Gastroesophageal sphincter (tissue), 4 donors: ENCODE results near the gene TSHR. TPM values are rescaled to one million over a fixed set of nuclear protein-coding genes. Genes with fewer than 3 reads are reported as not detected.

Source experiments
- ATAC-seq: fragments of 150-250 bp; one replicate; pipeline ENCODE4 v1.9.1; 2016; ENCODE audit warnings: mild to moderate bottlenecking, moderate library complexity
- H3K27ac ChIP-seq, 4 donors: fragments of 200-600 bp; sonication (generic) in 3 of 4; 1 replicate in 3 of 4; 2 replicates in 1 of 4; pipeline ENCODE4 v1.5.1; 2016 to 2019
- H3K27me3 ChIP-seq: fragments of 200-600 bp; sonication (generic); one replicate; pipeline ENCODE4 v1.5.1; 2019
- H3K36me3 ChIP-seq, 2 donors: fragments of 200-600 bp; sonication (generic); one replicate each; pipeline ENCODE4 v1.5.1; 2019; ENCODE audit warnings: control low read depth in 1 of 2
- H3K4me1 ChIP-seq, 3 donors: fragments of 200-600 bp; sonication (generic); 1 replicate in 2 of 3; 2 replicates in 1 of 3; pipeline ENCODE4 v1.5.1; 2016 to 2019; ENCODE audit warnings: control low read depth in 2 of 3
- H3K4me3 ChIP-seq, 2 donors: fragments of 200-600 bp; sonication (generic); one replicate each; pipeline ENCODE4 v1.5.1; 2019; ENCODE audit warnings: mild to moderate bottlenecking in 1 of 2, moderate library complexity in 1 of 2
- H3K9me3 ChIP-seq, 3 donors: fragments of 200-600 bp; sonication (generic); one replicate each; pipeline ENCODE4 v1.5.1; 2017 to 2019; ENCODE audit warnings: control low read depth in 2 of 3
- EP300 ChIP-seq: sonication (generic); formaldehyde crosslinking; IDR thresholded peaks from one replicate; pipeline ENCODE4 v1.6.1; 2017; ENCODE audit warnings: antibody characterized with exemption, mild to moderate bottlenecking
- POLR2A ChIP-seq, 2 donors: fragments of 450-650 bp; IDR thresholded peaks; one replicate each; pipeline ENCODE4 v1.6.1; 2017; ENCODE audit warnings: antibody characterized with exemption in 2 of 2, mild to moderate bottlenecking in 2 of 2, moderate library complexity in 1 of 2
- POLR2AphosphoS5 ChIP-seq: sonication (generic); formaldehyde crosslinking; IDR thresholded peaks from one replicate; pipeline ENCODE4 v1.6.1; 2017; ENCODE audit warnings: antibody characterized with exemption
- WGBS, 2 donors: methylation state at CpG; one replicate each; pipeline ENCODE4 v1.1.5; 2018; ENCODE audit warnings: low coverage in 1 of 2; 5-methylcytosine and 5-hydroxymethylcytosine counted together
- total RNA-seq, 4 donors: library from RNA; depleted of rRNA; stranded (reverse); fragments of >200 nt; gene quantifications; one replicate each; pipeline ENCODE4 v1.1.0, GENCODE V29; 2016
- TF ChIP-seq, protein P1 (sequence below), 4 experiments: fragments of 200-600 bp in 2 of 4; fragments of 450-650 bp in 2 of 4; sonication (generic) in 1 of 4; IDR thresholded peaks; one replicate each; pipeline ENCODE4 v1.5.1; 2017 to 2019; ENCODE audit warnings: antibody characterized with exemption in 4 of 4, mild to moderate bottlenecking in 2 of 4, moderate library complexity in 2 of 4

TSHR gene
- total RNA-seq, 4 donors from 2014 or later = 0.08 TPM; not detected in 3

DNA sequence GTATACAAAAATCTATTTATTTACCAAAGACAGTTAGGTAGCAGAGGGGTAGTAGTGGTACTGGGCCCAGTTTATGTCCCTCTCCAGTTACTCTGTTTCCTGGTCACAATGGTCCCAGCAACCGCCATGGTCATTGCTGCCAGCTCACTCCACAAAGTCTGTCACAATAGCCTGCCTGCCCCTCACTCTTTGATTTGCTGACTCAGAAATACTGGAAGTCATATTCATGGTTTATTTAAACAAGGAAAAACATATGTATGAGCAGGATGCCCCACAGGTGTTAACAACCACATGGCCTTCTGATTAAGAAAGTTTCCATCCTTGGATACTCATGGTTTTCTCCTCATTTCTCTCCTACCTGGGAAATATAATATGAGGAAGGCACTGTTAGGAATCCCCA, 49.2 kb downstream of the TSHR start:
- H3K9me3 ChIP-seq = no peaks in the 10 kb centered on the region
- no peak overlapping the region for H3K4me3 ChIP-seq
- TF ChIP-seq, protein P1, sequence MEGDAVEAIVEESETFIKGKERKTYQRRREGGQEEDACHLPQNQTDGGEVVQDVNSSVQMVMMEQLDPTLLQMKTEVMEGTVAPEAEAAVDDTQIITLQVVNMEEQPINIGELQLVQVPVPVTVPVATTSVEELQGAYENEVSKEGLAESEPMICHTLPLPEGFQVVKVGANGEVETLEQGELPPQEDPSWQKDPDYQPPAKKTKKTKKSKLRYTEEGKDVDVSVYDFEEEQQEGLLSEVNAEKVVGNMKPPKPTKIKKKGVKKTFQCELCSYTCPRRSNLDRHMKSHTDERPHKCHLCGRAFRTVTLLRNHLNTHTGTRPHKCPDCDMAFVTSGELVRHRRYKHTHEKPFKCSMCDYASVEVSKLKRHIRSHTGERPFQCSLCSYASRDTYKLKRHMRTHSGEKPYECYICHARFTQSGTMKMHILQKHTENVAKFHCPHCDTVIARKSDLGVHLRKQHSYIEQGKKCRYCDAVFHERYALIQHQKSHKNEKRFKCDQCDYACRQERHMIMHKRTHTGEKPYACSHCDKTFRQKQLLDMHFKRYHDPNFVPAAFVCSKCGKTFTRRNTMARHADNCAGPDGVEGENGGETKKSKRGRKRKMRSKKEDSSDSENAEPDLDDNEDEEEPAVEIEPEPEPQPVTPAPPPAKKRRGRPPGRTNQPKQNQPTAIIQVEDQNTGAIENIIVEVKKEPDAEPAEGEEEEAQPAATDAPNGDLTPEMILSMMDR (IDR thresholded peaks at IDR 0.05) = no peak
- TF ChIP-seq POLR2A (IDR thresholded peaks at IDR 0.05) = no peak
- no peak for TF ChIP-seq POLR2AphosphoS5
- no peak for TF ChIP-seq EP300
- WGBS, 2 donors = 60 to 89% methylated on average over 1 of the region's 1 CpG
- no peaks in the 10 kb centered on the region for H3K36me3 ChIP-seq
- no peak for ATAC-seq
- no peaks in the 10 kb centered on the region for H3K4me1 ChIP-seq
- no peaks in the 10 kb centered on the region for H3K27me3 ChIP-seq
- no peak overlapping the region for H3K27ac ChIP-seq

DNA sequence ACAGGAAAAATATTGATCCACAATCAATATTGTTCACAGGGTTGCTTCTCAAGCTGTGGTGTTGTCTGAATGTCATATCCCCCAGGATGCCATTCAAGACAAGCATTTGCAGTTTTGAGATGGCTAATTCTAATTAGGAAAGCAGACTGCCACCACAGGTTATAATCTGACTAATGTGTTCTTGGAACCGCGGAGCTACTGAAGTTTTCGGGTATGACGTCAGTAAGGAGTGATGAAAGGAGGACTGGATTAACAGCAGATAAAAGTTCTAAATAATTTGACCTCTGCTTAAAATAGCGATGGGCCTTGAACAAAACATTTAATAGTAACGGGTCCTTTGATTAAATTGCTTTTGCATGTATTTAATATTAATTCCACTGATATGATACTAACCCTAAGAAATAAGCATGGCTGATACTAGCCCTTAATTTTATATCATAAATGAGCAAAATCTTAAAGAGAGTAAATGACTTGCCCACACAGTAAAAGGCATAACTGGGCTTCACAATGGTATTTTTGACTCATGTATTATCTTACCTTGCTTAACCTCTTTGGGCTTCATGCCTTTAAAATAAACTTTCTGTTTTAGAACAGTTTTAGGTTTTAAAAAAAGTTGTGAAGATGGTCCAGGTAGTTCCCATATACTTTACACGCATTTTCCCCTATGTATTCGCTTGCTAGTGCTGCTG, 50.3 kb downstream of the TSHR start:
- WGBS, 2 donors = 81 to 94% methylated on average over 8 of the region's 8 CpGs
- H3K4me1 ChIP-seq = no peaks in the 10 kb centered on the region
- no peak for ATAC-seq
- H3K4me3 ChIP-seq = no peak overlapping the region
- H3K9me3 ChIP-seq = no peaks in the 10 kb centered on the region
- H3K27ac ChIP-seq = no peak overlapping the region
- no peaks in the 10 kb centered on the region for H3K36me3 ChIP-seq
- H3K27me3 ChIP-seq = no peaks in the 10 kb centered on the region
- no peak for TF ChIP-seq POLR2AphosphoS5
- TF ChIP-seq POLR2A (IDR thresholded peaks at IDR 0.05) = no peak
- TF ChIP-seq EP300 = no peak
- TF ChIP-seq, protein P1 (IDR thresholded peaks at IDR 0.05) = no peak

DNA sequence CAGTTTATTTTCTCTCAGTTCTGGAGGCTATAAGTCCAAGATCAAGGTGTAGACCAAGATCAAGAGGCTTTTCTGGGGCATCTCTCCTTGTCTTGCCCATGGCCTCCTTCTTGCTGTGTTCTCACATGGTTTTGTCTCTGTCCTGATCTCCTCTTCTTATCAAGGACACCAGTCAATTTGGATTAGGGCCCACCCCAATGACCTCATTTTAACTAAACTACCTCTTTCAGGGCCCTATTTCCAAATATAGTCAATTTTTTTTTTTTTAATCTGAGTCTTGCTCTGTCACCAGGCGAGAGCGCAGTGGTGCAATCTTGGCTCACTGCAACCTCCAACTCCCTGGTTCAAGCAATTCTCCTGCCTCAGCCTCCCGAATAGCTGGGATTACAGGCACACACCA, 50.8 kb downstream of the TSHR start:
- TF ChIP-seq POLR2A (IDR thresholded peaks at IDR 0.05) (no peak), EP300 (no peak), POLR2AphosphoS5 (no peak)
- TF ChIP-seq, protein P1 (IDR thresholded peaks at IDR 0.05) = no peak
- H3K4me1 ChIP-seq = no peaks in the 10 kb centered on the region
- H3K27ac ChIP-seq = no peak overlapping the region
- 82% methylated on average over 3 of the region's 3 CpGs; no CpG with 5 or more reads in 1 of the 2 donors for WGBS, 2 donors
- no peak for ATAC-seq
- H3K27me3 ChIP-seq = no peaks in the 10 kb centered on the region
- no peaks in the 10 kb centered on the region for H3K9me3 ChIP-seq
- H3K36me3 ChIP-seq = no peaks in the 10 kb centered on the region
- H3K4me3 ChIP-seq = no peak overlapping the region

DNA sequence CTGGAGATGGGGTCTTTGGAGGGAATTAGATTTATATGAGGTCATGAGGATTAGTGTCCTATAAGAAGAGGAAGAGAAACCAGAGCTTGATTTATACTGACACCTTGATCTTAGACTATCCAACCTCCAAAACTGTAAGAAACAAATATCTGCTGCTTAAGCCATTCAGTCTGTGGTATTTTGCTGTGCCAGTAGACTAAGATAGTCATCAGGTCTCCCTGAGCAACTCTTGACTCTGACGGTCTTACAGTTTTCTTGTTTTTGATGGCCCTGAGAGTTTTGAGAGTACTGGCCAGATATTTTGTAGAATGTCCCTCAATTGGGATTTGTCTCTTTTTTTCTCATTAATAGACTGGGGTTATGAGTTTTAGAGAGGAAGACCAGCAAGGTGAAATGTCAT, 51.7 kb downstream of the TSHR start:
- H3K9me3 ChIP-seq = no peaks in the 10 kb centered on the region
- H3K36me3 ChIP-seq = no peaks in the 10 kb centered on the region
- H3K4me3 ChIP-seq = no peak overlapping the region
- TF ChIP-seq POLR2AphosphoS5 (no peak), EP300 (no peak), POLR2A (IDR thresholded peaks at IDR 0.05) (no peak)
- TF ChIP-seq, protein P1 (IDR thresholded peaks at IDR 0.05) = no peak
- no peak for ATAC-seq
- H3K27ac ChIP-seq = no peak overlapping the region
- H3K27me3 ChIP-seq = no peaks in the 10 kb centered on the region
- H3K4me1 ChIP-seq = no peaks in the 10 kb centered on the region
- WGBS, 2 donors = 73% methylated on average over 1 of the region's 1 CpG; no CpG with 5 or more reads in 1 of the 2 donors

DNA sequence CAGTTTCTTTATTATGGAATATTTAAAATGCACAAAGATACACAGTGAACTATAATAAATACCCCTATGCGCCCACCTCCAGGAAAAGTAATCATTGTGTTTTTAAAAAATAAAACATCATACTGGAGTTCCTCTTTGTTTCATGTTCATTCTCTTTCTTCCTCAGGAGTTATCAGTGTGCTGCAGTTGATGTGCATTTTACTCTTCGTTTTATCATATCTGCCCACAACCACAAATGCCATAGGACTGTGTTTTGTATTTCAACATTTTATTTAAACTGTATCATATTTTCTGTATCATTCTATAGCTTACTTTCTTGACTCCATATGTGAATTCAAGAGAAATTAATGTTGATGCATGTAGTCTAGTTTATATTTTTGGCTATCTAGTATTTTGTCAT, 53.9 kb downstream of the TSHR start:
- Histone ChIP-seq H3K36me3 (no peaks in the 10 kb centered on the region), H3K4me1 (no peaks in the 10 kb centered on the region), H3K9me3 (no peaks in the 10 kb centered on the region), H3K27ac (no peak overlapping the region), H3K27me3 (no peaks in the 10 kb centered on the region), H3K4me3 (no peak overlapping the region)
- TF ChIP-seq, protein P1 (IDR thresholded peaks at IDR 0.05) = no peak
- TF ChIP-seq EP300 = no peak
- no peak for TF ChIP-seq POLR2A (IDR thresholded peaks at IDR 0.05)
- TF ChIP-seq POLR2AphosphoS5 = no peak
- WGBS, 2 donors = 51 to 74% methylated on average over 2 of the region's 2 CpGs
- no peak for ATAC-seq
